ENCODE data around the gene IGLON5.

The IGLON5 gene

GRCh38 chr19:51364200-51365106 is 53.0 kb downstream of the IGLON5 start:
- DNase-seq (ENCODE audit: low spot score), result peak; percentile 46

GRCh38 chr19:51365211-51365964 is 53.9 kb downstream of the IGLON5 start:
- peak; percentile 45 for DNase-seq (ENCODE audit: low spot score)

- DNase-seq (ENCODE audit: low spot score), result no peak
Observed at GRCh38 chr19:51365965-51366388, 54.5 kb downstream of the IGLON5 start, which contains the start of gene ETFB. Gene ETFB, minus strand, starts transcription at chr19:51366388. Its CDS starts 62 bp downstream, at chr19:51366326.

- peak; percentile 99 for DNase-seq (ENCODE audit: low spot score)
Observed at GRCh38 chr19:51366389-51367254, 55.2 kb downstream of the IGLON5 start.

- no peak for DNase-seq (ENCODE audit: low spot score)
Observed at GRCh38 chr19:51367255-51367564, 55.8 kb downstream of the IGLON5 start.

- peak; percentile 99 for DNase-seq (ENCODE audit: low spot score)
Observed at GRCh38 chr19:51367565-51368365, 56.3 kb downstream of the IGLON5 start.

GRCh38 chr19:51368366-51369282 is 57.2 kb downstream of the IGLON5 start, which contains the start of gene CLDND2:
Gene CLDND2, minus strand, starts transcription at chr19:51369003. Its CDS starts 426 bp downstream, at chr19:51368577.
- no peak for DNase-seq (ENCODE audit: low spot score)

GRCh38 chr19:51370230-51370629 is 58.8 kb downstream of the IGLON5 start:
- DNase-seq (ENCODE audit: low spot score), result no peak

- DNase-seq (ENCODE audit: low spot score), result no peak
Observed at GRCh38 chr19:51371186-51371690, 59.8 kb downstream of the IGLON5 start.

- DNase-seq (ENCODE audit: low spot score), result no peak
Observed at GRCh38 chr19:51372021-51372648, 60.7 kb downstream of the IGLON5 start.

GRCh38 chr19:51372649-51373504 is 61.4 kb downstream of the IGLON5 start, which contains the start of gene NKG7:
Gene NKG7, minus strand, starts transcription at chr19:51372654. Its CDS starts 119 bp downstream, at chr19:51372535.
- DNase-seq (ENCODE audit: low spot score), result no peak

GRCh38 chr19:51375504-51376221 is 64.2 kb downstream of the IGLON5 start:
- no peak for DNase-seq (ENCODE audit: low spot score)

- no peak for DNase-seq (ENCODE audit: low spot score)
Observed at GRCh38 chr19:51377422-51377821, 66.0 kb downstream of the IGLON5 start.

- DNase-seq (ENCODE audit: low spot score), result no peak
Observed at GRCh38 chr19:51380379-51380778, 68.9 kb downstream of the IGLON5 start.
